PFSK-1 (cell line): ENCODE results near the gene ZMAT5.

ENCODE experiments used
- FOXP2 ChIP-seq: optimal IDR thresholded peaks from 2 replicates; pipeline ENCODE3; 2011; ENCODE audit warnings: borderline replicate concordance, control low read depth, inconsistent platforms; ENCODE audit not compliant: insufficient read depth; ENCODE audit errors: extremely low read length, extremely low read depth
- POLR2AphosphoS5 ChIP-seq: IDR thresholded peaks from 2 replicates; pipeline ENCODE4 v1.6.1; 2012; ENCODE audit warnings: low read depth, mild to moderate bottlenecking, control low read depth, low read length, moderate library complexity
- REST ChIP-seq, 2 experiments: IDR thresholded peaks; 2 replicates each; pipeline versions ENCODE4 v1.6.1 to v1.8.0; 2011 to 2012; ENCODE audit warnings: low read depth in 2 of 2, low read length in 2 of 2, control low read depth in 1 of 2, inconsistent platforms in 1 of 2, mild to moderate bottlenecking in 1 of 2, moderate library complexity in 1 of 2; ENCODE audit not compliant: insufficient read depth in 1 of 2
- SIN3A ChIP-seq: IDR thresholded peaks from 2 replicates; pipeline ENCODE4 v1.6.1; 2012; ENCODE audit warnings: mild to moderate bottlenecking, low read length, moderate library complexity, borderline replicate concordance; ENCODE audit not compliant: insufficient read depth
- TAF1 ChIP-seq: IDR thresholded peaks from 2 replicates; pipeline ENCODE4 v1.6.1; 2012; ENCODE audit warnings: low read length, control low read depth, borderline replicate concordance; ENCODE audit not compliant: insufficient read depth

GRCh38 chr22:29717789-29718188 is 49.0 kb downstream of the ZMAT5 start:
- TF ChIP-seq SIN3A (no peak), TAF1 (no peak), POLR2AphosphoS5 (no peak), REST (IDR thresholded peaks at IDR 0.05; ENCODE audit: insufficient read depth in 1 of 2, low read depth in 2 of 2, low read length in 2 of 2) (no peak), FOXP2 (no peak)
